ENCODE results near the gene FBXO21.

GRCh38 chr12:117149431-117149830 is 40.8 kb downstream of the FBXO21 start:
- TF ChIP-seq EZH2phosphoT487 (IDR thresholded peaks at IDR 0.05) (no peak), CTCF (IDR thresholded peaks at IDR 0.05) (no peak)

Data from neural progenitor cell (in vitro differentiated cells).